ENCODE results near the gene USP40. TPM values are rescaled to one million over a fixed set of nuclear protein-coding genes. Genes with fewer than 3 reads are reported as not detected.

The USP40 gene
- polyA plus RNA-seq, 3 donors = 4.0 to 13.5 (median 5.1) TPM

DNA sequence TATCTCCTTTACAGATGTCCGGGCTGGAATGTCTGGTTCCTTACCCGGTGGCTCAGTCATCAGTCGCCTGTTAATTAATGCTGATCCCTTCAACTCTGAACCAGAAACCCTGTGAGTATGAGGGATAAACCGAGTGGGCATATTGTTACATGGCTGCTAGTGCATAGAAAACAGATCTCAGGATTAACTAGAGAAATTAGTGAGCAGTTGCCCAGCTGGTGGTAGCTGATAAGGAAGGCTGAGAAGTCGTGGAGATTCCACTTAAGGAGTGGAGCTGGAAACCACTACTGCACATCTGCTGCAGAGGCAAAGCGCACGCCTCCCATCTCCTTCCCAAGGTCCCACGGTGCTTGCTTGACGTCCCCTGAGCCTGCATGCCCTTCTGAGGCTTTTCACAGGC lies 114.6 kb downstream of the USP40 start:
- H3K4me1 Mint-ChIP-seq = no peaks in the 10 kb centered on the region
- no peaks in the 10 kb centered on the region for H3K27me3 Mint-ChIP-seq (ENCODE audit: low read depth in 3 of 3)
- H2AFZ ChIP-seq (ENCODE audit: insufficient read depth, low read depth, low read length, poor library complexity, severe bottlenecking) = no peak overlapping the region
- no peaks in the 10 kb centered on the region for H3K79me2 ChIP-seq (ENCODE audit: insufficient read depth, low read length)
- no peak overlapping the region for H3K9ac ChIP-seq (ENCODE audit: insufficient read depth, low read length, poor library complexity, severe bottlenecking)
- H3K4me1 ChIP-seq (ENCODE audit: control insufficient read depth in 1 of 2, insufficient read depth in 2 of 2, low read length in 2 of 2) = no peaks in the 10 kb centered on the region
- peaks cover 95 to 100% of the 10 kb centered on the region in 2 donors for H3K36me3 Mint-ChIP-seq
- peaks cover 99 to 100% of the 10 kb centered on the region in 2 donors for H3K36me3 ChIP-seq (replicated peaks in 1 of 2; ENCODE audit: control insufficient read depth in 1 of 2, insufficient read depth in 2 of 2, low read length in 2 of 2)
- peaks cover 26% of the 10 kb centered on the region for H4K20me1 ChIP-seq (ENCODE audit: insufficient read depth, low read length)
- H3K9me3 ChIP-seq (replicated peaks in 1 of 2; ENCODE audit: control insufficient read depth in 1 of 2, insufficient read depth in 1 of 2, low read length in 2 of 2) = no peaks in the 10 kb centered on the region
- no peak overlapping the region for H3K27ac ChIP-seq (ENCODE audit: low read depth in 1 of 2, low read length in 2 of 2)
- TF ChIP-seq, protein P1, sequence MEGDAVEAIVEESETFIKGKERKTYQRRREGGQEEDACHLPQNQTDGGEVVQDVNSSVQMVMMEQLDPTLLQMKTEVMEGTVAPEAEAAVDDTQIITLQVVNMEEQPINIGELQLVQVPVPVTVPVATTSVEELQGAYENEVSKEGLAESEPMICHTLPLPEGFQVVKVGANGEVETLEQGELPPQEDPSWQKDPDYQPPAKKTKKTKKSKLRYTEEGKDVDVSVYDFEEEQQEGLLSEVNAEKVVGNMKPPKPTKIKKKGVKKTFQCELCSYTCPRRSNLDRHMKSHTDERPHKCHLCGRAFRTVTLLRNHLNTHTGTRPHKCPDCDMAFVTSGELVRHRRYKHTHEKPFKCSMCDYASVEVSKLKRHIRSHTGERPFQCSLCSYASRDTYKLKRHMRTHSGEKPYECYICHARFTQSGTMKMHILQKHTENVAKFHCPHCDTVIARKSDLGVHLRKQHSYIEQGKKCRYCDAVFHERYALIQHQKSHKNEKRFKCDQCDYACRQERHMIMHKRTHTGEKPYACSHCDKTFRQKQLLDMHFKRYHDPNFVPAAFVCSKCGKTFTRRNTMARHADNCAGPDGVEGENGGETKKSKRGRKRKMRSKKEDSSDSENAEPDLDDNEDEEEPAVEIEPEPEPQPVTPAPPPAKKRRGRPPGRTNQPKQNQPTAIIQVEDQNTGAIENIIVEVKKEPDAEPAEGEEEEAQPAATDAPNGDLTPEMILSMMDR (IDR thresholded peaks at IDR 0.05) = no peak
- DNase-seq = no peak
- H3K27ac Mint-ChIP-seq = peak overlapping the region in 2 of 7 donors; percentile 51
- no peak overlapping the region for H3K4me3 ChIP-seq (replicated peaks in 1 of 3; ENCODE audit: low read depth in 2 of 3, low read length in 3 of 3)
- no peak overlapping the region for H3K4me2 ChIP-seq (replicated peaks; ENCODE audit: extremely low read depth, low read length, poor library complexity, severe bottlenecking)
- no peaks in the 10 kb centered on the region for H3K27me3 ChIP-seq (ENCODE audit: control insufficient read depth in 2 of 2, insufficient read depth in 2 of 2, low read length in 2 of 2)
- no peak overlapping the region for H3K4me3 Mint-ChIP-seq
- intact Hi-C loops (cut with micrococcal nuclease) = no loop called here
- peaks cover 0 to 1% (median 0%) of the 10 kb centered on the region in 7 donors for H3K9me3 Mint-ChIP-seq
- WGBS (ENCODE audit: insufficient coverage) = 97% methylated on average over 7 of the region's 9 CpGs

DNA sequence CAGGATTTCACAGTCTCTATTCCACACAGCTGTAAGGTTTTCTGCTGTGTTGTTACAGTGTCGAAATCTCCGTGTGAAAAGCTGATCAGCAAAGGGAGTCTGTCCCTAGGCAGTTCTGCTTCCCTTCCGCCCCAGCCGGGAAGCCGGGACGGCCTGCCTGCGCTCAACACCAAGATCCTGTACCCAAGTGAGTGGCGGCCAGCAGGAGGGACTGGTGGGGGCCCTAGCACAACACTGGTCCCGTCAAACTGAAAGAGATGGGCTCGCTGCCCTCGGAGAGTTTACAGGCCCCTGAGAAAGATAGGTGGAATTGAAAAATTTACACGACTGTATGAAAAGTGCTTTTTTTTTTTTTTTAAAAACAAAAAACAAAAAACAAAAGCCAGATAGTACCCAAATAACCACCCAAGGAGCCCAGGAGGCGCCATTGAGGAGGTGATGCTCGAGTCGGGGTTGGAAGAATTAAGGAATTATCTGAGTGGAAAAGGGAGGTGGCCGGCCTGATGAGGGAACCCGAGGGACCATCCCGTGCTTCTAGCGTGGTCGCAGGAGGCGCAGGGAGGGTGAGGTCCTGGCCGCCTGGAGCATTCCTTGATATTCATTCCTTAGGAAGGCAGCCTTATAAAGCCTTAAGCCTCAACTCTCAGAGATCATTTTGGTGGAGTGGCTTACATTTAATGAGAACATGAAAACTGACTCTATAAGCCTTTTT lies 115.6 kb downstream of the USP40 start:
- peaks cover 93 to 100% of the 10 kb centered on the region in 2 donors for H3K36me3 Mint-ChIP-seq

More for the DNA sequence above, 115.6 kb downstream of the USP40 start:
- Mint-ChIP-seq H3K9me3 (peaks cover 0 to 1% (median 0%) of the 10 kb centered on the region in 7 donors), H3K4me1 (no peaks in the 10 kb centered on the region), H3K27me3 (ENCODE audit: low read depth in 3 of 3) (no peaks in the 10 kb centered on the region), H3K4me3 (no peak overlapping the region), H3K27ac (peak overlapping the region in 1 of 7 donors; percentile 68)
- H2AFZ ChIP-seq (ENCODE audit: insufficient read depth, low read depth, low read length, poor library complexity, severe bottlenecking) = no peak overlapping the region
- WGBS (ENCODE audit: insufficient coverage) = 58% methylated on average over 10 of the region's 22 CpGs
- no peak overlapping the region for H3K27ac ChIP-seq (ENCODE audit: low read depth in 1 of 2, low read length in 2 of 2)
- TF ChIP-seq, protein P1 (IDR thresholded peaks at IDR 0.05) = no peak
- H4K20me1 ChIP-seq (ENCODE audit: insufficient read depth, low read length) = peaks cover 29% of the 10 kb centered on the region
- no peak for DNase-seq
- peaks cover 99 to 100% of the 10 kb centered on the region in 2 donors for H3K36me3 ChIP-seq (replicated peaks in 1 of 2; ENCODE audit: control insufficient read depth in 1 of 2, insufficient read depth in 2 of 2, low read length in 2 of 2)
- no peak overlapping the region for H3K9ac ChIP-seq (ENCODE audit: insufficient read depth, low read length, poor library complexity, severe bottlenecking)
- no peaks in the 10 kb centered on the region for H3K27me3 ChIP-seq (ENCODE audit: control insufficient read depth in 2 of 2, insufficient read depth in 2 of 2, low read length in 2 of 2)
- no peaks in the 10 kb centered on the region for H3K4me1 ChIP-seq (ENCODE audit: control insufficient read depth in 1 of 2, insufficient read depth in 2 of 2, low read length in 2 of 2)
- no peaks in the 10 kb centered on the region for H3K9me3 ChIP-seq (replicated peaks in 1 of 2; ENCODE audit: control insufficient read depth in 1 of 2, insufficient read depth in 1 of 2, low read length in 2 of 2)
- H3K4me2 ChIP-seq (replicated peaks; ENCODE audit: extremely low read depth, low read length, poor library complexity, severe bottlenecking) = no peak overlapping the region
- no peak overlapping the region for H3K4me3 ChIP-seq (replicated peaks in 1 of 3; ENCODE audit: low read depth in 2 of 3, low read length in 3 of 3)
- H3K79me2 ChIP-seq (ENCODE audit: insufficient read depth, low read length) = no peaks in the 10 kb centered on the region
- intact Hi-C loops (cut with micrococcal nuclease) = no loop called here
